A172 (cell line): ENCODE measurements around the gene NR1H2. TPM values are rescaled to one million over a fixed set of nuclear protein-coding genes. Genes with fewer than 3 reads are reported as not detected.
A peak's percentile ranks its signal among the peaks of the same experiment; 100 is the strongest.
"Not testable (repeated sequence)": the region's sequence is repeated elsewhere in the genome, so short reads cannot be mapped to it uniquely, and the experiment has no call there.

ENCODE experiments used
- DNase-seq: peaks from one replicate; pipeline ENCODE4 v3.0.0-alpha.2; 2015; ENCODE audit warnings: low spot score
- total RNA-seq: library from RNA; depleted of rRNA; stranded (reverse); fragments of >200 nt; shearing (Covaris generic); gene quantifications from 2 replicates; pipeline ENCODE4 v1.2.3, GENCODE V29; 2014

The NR1H2 gene
- total RNA-seq, 1 experiment from 2014 or later, result 97.3 TPM

DNA sequence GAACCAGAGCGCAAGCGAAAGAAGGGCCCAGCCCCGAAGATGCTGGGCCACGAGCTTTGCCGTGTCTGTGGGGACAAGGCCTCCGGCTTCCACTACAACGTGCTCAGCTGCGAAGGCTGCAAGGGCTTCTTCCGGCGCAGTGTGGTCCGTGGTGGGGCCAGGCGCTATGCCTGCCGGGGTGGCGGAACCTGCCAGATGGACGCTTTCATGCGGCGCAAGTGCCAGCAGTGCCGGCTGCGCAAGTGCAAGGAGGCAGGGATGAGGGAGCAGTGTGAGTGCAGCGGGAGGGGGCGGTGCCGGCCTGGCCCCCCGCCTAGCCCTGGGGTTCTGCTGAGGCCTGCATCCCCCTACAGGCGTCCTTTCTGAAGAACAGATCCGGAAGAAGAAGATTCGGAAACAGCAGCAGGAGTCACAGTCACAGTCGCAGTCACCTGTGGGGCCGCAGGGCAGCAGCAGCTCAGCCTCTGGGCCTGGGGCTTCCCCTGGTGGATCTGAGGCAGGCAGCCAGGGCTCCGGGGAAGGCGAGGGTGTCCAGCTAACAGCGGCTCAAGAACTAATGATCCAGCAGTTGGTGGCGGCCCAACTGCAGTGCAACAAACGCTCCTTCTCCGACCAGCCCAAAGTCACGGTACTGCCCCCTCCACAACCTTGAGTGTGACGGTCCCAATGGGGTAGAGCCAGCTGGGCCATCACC, 2.1 kb downstream of the NR1H2 start:
- DNase-seq, result no peak

DNA sequence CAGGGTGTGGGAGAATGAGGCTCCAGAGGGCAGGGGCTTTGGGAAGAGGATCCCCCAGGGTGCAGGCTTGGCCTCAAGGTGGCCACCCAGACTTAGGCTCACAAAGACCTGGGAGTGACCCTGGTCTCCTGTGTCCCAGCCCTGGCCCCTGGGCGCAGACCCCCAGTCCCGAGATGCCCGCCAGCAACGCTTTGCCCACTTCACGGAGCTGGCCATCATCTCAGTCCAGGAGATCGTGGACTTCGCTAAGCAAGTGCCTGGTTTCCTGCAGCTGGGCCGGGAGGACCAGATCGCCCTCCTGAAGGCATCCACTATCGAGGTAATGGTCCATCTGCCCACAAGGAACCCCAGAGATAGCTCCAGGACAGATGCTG, 2.6 kb downstream of the NR1H2 start:
- DNase-seq, result no peak

DNA sequence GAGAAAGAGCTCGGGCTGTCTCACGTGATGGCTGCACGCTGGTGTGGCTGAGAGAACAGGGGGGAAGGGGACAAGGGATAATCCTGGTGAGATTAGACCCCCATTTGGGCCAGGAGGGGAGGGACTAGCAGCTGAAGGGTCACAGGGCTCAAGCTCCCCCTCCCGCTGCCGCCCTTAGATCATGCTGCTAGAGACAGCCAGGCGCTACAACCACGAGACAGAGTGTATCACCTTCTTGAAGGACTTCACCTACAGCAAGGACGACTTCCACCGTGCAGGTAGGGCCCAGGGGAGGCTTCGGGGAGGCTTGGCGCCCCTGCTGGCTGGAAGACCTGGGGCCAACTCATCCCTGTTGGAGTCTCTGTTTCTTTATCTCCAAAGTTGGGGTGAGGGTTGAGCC, 3.3 kb downstream of the NR1H2 start:
- DNase-seq, result no peak

DNA sequence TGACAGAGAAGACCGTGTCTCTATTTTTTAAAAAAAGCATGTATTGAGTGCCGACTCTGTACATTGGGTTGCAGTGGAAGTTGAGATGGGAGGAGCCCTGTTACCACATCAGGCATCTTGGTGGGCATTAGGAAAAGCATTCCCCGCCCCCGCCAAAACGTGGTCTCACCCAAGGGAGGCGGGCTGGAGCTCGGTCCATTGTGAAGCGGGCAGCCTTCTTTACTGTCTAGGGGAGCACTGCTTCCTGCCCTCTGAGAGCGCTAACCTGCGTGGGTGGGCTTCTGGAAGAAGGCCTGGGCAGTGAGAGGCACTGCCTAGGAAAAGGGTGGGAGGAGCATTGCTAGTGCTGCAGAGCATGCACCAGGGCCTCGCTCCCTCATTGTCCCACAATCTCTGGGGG, 3.9 kb downstream of the NR1H2 start:
- DNase-seq, result no peak

DNA sequence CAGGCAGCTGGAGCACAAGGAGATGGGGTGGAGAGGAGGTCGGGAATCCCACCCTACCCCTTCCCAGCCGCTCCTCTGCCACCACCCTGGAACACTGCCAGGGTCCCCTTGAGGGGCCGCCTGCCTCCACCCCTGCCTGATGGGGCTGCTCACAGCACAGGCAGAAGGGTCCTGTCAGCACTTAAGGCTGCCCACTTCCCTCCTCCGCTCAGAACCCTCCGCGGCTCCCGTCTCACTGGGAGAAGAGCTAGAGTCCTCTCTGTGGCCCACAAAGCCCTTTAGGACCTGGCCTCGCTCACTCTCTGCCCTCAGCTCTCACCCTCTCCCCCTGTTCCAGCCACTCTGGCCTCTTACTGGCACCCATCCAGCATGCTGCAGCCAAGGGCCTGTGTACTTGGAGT, 4.5 kb downstream of the NR1H2 start:
- DNase-seq, result no peak

DNA sequence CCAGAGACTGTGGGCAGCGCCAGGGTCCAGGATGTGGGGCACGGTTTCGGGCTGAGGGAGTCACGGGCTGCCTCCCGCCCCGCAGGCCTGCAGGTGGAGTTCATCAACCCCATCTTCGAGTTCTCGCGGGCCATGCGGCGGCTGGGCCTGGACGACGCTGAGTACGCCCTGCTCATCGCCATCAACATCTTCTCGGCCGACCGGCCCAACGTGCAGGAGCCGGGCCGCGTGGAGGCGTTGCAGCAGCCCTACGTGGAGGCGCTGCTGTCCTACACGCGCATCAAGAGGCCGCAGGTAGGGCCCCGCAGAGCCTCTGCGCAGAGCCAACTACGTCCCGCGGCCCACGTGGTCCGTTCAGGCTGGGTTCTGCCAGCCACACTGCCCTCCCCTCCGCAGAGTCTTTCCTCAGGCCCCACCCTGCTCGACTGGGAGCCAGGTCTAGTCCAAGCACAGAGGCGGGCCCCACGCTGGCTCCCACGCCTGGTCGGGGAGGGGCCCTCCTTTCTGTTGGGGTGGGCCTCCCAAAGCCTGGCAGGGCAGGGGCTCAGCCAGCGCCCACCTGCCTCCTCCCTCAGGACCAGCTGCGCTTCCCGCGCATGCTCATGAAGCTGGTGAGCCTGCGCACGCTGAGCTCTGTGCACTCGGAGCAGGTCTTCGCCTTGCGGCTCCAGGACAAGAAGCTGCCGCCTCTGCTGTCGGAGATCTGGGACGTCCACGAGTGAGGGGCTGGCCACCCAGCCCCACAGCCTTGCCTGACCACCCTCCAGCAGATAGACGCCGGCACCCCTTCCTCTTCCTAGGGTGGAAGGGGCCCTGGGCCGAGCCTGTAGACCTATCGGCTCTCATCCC, 5.8 kb downstream of the NR1H2 start:
- no peak for DNase-seq

DNA sequence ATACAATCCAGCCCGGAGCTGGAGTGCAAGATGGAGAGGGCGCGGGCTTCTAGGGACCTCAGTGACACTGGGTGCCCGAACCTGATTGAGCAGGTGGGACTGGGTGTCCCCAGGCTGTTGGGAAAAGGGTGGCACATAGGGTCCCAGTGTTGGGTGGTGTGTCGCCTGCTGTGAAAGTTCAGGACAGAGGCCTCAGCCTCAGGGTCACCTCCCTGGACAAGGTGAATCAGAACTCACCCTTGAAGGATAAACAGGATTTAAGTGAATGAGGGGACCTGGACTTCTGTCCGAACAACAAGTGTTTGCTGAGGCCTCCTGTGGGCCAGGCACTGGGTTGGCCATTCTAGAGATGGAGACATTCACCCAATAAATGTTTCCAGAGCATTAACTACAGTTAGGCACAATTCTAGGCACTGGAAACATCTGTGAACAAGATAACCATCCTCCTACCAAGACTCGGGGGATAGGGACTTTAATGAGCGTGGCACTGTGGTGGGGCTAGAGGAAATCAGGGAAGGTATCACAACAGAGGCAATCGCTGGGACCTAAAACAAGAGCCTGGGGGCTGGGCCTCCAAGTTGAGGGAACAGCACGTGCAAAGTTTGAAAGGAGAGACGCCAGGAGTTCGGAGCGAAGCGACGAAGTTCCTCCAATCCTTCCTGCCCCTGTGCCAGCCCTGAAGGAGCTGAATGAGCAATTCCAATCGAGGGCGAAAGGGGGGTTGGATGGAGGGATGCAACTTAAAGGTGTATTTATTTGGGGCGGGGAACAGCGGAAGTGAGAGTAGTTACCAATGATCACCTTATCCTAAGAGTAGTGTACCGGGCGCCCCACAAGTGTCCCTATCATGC, 7.0 kb downstream of the NR1H2 start:
- DNase-seq, result no peak

DNA sequence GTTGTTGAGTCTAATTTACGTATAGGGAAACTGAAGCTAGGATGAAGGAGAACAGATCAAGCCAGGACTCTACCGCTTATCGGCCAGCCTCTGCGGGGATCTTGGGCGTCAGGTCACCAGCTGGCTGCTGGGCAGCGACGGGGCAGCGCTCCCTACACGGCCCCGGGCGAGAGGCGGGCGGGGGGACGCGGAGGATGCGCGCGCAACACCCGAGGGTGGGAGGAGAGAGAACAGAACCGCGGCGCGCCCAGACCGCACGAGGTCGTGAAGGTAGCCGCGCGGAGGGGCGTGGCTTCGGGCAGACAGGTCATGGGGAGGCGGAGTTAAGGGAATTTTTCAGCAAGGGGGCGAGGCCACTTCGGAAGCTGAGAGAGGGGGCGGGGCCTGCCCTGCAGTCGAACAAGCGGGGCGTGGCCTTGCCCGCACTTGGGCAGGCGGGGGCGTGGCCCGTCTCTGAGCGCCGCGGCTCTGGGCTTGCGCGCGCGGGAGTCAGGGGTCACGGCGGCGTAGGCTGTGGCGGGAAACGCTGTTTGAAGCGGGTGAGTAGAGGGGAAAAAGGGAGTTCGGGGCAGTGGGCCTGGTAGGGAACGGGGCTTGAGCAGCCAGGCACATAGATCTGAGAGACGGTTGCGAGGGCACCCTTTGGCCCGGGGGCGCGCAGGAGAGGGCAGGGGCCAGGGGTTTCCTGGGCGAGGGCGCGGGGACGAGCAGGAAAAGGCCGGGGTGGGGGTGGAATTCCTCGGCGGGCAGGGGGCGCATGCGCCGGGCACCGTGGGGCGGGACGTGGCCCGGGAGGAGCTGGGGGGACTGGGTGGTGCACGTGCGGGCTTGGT, 7.8 kb downstream of the NR1H2 start, which contains the start of gene POLD1:
TSS of gene POLD1 (plus strand) at position 496 of the 833 bp plus-strand sequence. CDS start 14,505 bp downstream, outside the sequence.
- DNase-seq, result peak; percentile 96

DNA sequence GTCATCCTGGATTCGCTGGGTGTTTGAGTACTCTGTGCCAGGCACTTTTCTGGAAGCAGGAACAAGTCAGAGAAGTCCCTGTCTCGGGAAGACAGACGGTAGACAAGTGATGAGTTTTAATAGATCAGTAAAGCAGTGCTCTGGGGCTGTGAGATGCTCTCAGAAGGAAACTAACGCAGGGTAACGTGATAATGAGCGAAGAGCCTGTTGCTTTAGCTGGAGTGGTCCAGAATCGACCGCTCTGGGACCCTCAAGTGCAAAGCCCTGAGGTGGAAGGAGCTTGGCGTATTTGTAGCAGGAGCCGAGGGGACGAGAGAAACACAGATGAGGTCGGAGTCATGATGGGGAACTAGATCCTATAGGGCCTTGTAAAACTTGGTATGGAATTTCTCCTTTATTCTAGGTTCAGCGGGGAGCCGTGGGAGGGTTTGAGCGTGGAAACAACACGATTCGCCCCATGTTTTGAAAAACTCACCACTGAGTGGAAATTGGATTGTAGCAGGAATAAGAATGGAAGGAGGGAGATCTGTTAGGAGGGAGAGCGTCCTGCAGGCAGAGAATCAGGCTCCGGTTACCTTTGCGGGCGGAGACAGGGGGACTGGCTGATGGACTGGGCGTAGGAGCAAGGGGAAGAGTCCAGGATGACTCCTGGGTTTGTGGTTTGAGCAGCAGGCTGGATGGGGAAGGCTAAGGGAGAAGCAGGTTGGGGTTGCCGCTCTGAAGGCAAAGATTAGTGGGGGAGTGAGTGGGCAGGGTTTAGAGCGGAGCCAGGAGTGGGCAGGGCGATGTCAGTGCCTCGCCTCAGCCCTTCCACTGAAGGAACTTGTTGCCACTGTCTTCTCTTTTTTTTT, 8.7 kb downstream of the NR1H2 start:
- DNase-seq, result peak; percentile 35

DNA sequence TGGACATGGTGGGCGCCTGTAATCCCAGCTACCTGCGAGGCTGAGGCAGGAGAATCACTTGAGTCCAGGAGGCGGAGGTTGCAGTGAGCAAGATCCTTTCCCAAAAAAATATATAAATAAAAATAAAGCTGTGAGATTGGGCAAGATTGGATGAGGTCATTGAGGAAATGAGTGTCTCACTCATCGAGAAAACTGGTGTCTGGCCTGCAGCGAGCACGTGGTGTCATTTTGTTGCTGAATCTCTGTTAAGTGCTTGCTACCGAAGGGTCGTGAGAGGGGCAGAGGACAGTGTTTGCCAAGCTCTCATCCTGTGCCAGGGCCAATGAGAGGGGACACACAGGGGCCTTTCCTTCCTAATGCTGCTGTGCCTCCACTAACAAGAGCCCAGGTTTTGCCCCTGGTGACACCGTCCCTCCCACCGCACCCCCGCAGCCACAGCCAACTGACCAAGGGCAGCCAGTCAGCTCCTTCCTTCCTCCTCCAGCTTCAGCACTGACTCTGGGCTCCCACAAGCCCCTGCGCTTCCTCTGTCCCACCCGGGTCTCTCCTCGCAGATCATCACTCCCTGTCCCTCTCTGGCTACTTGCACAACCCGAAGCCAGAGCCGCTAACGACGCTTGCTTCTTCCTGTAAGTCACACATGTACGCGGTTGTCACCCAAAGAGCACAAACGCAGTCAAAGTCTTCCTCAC, 11.1 kb downstream of the NR1H2 start:
- DNase-seq, result no peak

DNA sequence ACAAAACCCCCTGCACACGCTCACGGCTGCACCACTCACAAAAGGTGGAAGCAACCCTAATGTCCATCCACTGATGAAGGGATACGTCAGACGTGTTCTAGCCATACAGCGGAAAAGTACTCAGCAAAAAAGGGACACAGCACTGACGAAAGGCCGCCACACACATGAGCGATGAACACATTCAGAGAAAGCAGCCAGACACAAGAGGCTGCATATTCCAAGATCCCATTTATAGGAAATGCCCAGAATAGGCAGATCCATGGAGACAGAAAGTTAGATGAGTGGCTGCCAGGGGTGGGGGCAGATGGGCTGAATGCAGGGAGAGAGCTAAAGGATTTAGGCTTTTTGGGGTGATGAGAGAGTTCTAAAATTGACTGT, 11.6 kb downstream of the NR1H2 start:
- DNase-seq, result no peak

DNA sequence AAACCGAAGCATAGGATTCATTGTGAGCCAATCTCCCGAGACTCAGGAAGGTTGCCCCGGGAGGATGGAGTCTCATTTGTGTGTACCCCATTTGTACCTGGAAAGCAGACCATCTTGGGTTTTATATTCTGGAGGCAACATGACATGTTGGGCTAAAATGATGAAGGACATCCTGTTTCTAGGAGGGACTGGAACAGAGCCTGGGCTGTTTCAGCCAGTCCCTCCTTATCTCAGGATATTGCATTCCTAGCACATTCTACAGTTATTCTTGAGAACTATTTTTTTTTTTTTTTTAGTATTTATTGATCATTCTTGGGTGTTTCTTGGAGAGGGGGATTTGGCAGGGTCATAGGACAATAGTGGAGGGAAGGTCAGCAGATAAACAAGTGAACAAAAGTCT, 14.0 kb downstream of the NR1H2 start:
- DNase-seq, result not testable (repeated sequence)

DNA sequence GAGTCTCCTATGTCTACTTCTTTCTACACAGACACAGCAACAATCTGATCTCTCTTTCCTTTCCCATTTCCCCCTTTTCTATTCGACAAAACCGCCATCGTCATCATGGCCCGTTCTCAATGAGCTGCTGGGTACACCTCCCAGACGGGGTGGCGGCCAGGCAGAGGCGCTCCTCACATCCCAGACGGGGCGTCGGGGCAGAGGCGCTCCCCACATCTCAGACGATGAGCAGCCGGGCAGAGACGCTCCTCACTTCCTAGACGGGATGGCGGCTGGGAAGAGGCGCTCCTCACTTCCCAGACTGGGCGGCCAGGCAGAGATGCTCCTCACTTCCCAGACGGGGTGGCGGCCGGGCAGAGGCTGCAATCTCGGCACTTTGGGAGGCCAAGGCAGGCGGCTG, 14.7 kb downstream of the NR1H2 start:
- not testable (repeated sequence) for DNase-seq

DNA sequence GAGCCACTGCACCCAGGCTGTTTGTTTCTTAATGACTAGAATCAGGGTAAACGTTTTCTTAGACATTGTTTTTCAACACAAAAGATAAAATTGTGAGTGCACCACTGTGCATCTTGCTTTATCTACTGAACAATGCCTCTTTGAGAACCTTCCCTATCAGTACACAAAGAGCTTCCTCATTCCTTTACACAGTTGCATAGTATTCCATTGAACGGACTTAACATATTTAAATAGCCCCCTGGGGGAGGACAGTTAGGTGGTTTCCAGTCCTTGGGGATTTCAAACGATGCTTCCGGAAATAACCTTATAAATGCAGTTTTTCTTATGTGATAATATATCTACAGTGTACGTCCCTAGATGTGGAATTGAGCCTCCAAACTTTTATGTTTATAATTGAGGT, 16.5 kb downstream of the NR1H2 start:
- DNase-seq, result no peak

DNA sequence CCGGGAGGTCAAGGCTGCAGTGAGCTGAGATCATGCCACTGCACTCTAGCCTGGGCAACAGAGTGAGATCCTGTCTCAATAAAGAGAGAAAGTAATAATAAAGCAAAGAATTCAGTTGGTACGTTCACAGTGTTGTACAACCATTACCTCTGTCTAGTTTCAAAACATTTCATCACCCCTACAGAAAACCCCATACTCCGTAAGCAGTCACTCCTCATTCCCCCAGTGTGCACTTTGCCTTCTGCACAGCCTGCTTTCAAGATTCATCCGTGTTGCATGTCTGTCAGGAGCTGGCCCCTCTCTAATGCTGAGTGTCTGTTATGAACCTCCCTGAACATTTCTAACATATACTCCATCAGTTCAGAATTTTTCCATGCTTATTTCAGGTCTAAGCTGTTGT, 17.3 kb downstream of the NR1H2 start:
- DNase-seq, result no peak

DNA sequence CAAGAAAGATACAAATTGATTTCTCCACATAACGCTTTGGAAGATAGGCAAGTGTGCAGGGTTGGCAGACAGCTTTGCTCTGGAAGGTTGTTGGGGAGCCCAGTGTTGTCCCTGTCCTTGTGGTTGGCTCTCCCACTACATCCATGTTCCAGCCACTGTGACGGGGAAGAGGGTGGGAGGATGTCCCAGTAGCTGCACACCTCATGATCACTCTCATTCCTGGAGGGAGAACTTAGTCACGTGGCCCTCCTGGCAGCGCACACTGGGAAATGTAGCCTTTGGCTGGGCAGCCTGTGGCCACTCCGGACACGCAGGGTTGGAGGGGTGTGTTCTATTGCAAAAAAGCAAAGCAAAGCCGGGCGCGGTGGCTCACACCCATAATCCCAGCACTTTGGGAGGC, 17.8 kb downstream of the NR1H2 start:
- no peak for DNase-seq

DNA sequence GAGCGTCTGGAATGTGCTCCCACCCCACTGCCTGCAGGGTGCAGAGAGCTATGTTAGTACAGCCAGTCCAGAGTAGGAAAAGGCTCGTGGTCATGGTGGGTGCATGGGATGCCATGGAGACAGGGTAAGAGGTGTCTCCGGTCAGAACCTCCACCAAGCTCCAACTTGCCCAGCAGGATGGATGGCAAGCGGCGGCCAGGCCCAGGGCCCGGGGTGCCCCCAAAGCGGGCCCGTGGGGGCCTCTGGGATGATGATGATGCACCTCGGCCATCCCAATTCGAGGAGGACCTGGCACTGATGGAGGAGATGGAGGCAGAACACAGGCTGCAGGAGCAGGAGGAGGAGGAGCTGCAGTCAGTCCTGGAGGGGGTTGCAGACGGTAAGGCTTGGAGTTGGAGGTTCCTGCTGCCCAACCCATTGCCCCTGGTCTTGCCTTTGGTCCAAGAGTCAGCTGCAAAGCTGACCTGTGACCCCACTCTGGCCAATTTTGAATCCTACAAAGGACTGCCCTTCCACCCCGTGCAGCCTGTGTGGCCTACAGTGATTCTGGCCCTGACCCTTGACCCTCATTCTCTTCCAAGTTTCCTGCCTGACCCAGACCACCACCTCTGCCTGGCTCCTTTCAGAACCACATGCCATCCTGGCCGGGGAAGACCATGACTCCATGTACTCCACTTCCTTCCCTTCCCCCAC, 22.6 kb downstream of the NR1H2 start:
- no peak for DNase-seq

DNA sequence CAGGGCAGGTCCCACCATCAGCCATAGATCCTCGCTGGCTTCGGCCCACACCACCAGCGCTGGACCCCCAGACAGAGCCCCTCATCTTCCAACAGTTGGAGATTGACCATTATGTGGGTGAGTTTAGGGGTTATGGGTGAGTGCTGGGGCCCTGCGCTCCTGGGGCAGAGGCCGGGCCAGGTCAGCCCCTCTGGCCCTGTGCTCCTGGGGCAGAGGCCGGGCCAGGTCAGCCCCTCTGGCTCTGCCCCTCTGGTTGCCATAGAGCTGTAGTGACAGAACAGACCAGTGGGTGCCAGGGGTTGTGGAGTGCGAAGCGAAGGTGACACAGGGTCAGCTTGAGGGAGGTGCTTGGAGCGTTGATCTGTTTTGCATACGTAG, 23.1 kb downstream of the NR1H2 start:
- no peak for DNase-seq
